SK-N-MC (cell line): ENCODE data around the gene AP1M1.

Experiments
- EZH2 ChIP-seq: fragments of 200-600 bp; sonication (generic); IDR thresholded peaks from one replicate; pipeline ENCODE4 v1.6.1; 2017; ENCODE audit warnings: antibody characterized with exemption
- FOXP2 ChIP-seq: optimal IDR thresholded peaks from 2 replicates; pipeline ENCODE3; 2011; ENCODE audit warnings: mild to moderate bottlenecking, moderate library complexity; ENCODE audit not compliant: insufficient read depth; ENCODE audit errors: extremely low read length, control extremely low read depth
- POLR2AphosphoS5 ChIP-seq: IDR thresholded peaks from 2 replicates; pipeline ENCODE4 v1.6.1; 2012; ENCODE audit warnings: mild to moderate bottlenecking, low read depth, low read length, borderline replicate concordance

DNA sequence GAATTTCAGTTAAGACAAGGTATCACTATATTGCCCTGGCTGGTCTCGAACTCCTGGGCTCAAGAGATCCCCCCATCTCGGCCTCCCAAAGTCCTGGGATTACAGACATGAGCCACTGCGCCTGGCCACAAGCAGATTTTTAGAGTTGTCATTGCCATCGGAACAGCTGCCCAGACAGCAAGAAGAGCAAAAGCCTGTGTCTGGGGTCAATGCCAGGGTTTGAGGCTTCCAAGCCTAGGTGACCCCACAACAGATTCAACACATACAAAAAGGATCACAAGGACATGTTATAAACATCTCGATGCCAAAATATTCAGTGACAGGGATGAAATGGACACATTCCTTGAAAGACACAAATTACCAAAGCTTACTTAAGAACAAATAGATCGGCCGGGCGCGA is 86.8 kb downstream of the AP1M1 start:
- TF ChIP-seq EZH2, result no peak
- TF ChIP-seq POLR2AphosphoS5, result no peak
- no peak for TF ChIP-seq FOXP2
